Measurements from ENCODE around the gene ACAD9. TPM values are rescaled to one million over a fixed set of nuclear protein-coding genes. Genes with fewer than 3 reads are reported as not detected.

ACAD9 gene
- total RNA-seq, 1 donor from 2014 or later, result 60.6 TPM

DNA sequence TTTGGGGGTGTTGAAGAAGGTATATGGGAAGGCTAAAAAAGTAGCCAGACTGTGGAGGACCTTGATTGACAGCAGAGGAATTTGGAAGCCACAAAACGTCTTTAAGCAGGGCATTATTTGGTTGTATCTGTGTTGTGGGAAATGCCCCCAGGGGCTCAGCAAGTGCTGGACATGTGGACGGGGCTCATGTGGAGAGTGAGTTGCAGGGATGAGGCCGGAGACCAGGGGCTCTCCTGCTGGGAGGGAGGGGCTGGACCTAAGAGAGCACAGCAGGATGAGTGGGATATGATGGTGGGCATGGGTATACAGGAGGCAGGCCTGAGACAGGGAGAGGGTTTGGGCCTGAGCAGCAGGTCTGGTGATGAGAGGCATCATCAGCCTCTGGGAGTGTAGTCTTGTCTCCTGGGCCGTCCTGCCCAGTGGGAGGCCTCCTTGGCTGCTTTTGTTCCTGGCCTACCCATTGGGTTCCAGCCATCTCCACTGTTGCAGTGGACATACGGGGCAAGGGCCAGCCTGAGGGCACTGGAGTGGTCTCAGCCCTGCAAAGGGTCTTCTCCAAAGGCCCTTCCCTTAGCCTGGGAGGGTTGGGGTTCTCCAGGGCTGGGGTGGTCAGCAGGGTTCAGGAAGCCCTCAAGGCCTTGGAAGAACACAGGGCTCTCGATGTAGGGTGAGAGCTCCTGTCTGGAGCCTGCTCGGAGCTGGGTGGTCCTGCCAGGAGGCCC is 27.5 kb downstream of the ACAD9 start:
- peaks cover 6% of the 10 kb centered on the region for H3K36me3 Mint-ChIP-seq (ENCODE audit: low read depth)
- no peaks in the 10 kb centered on the region for H3K27me3 Mint-ChIP-seq (ENCODE audit: low read depth)
- no peak for DNase-seq (ENCODE audit: low read depth, low spot score)
- H3K4me3 Mint-ChIP-seq, result no peak overlapping the region
- no peaks in the 10 kb centered on the region for H3K4me1 Mint-ChIP-seq
- no peak overlapping the region for H3K27ac Mint-ChIP-seq (ENCODE audit: unreplicated experiment)
- no peaks in the 10 kb centered on the region for H3K9me3 Mint-ChIP-seq
- TF ChIP-seq, protein P1, sequence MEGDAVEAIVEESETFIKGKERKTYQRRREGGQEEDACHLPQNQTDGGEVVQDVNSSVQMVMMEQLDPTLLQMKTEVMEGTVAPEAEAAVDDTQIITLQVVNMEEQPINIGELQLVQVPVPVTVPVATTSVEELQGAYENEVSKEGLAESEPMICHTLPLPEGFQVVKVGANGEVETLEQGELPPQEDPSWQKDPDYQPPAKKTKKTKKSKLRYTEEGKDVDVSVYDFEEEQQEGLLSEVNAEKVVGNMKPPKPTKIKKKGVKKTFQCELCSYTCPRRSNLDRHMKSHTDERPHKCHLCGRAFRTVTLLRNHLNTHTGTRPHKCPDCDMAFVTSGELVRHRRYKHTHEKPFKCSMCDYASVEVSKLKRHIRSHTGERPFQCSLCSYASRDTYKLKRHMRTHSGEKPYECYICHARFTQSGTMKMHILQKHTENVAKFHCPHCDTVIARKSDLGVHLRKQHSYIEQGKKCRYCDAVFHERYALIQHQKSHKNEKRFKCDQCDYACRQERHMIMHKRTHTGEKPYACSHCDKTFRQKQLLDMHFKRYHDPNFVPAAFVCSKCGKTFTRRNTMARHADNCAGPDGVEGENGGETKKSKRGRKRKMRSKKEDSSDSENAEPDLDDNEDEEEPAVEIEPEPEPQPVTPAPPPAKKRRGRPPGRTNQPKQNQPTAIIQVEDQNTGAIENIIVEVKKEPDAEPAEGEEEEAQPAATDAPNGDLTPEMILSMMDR (conservative IDR thresholded peaks at IDR 0.05), result no peak

DNA sequence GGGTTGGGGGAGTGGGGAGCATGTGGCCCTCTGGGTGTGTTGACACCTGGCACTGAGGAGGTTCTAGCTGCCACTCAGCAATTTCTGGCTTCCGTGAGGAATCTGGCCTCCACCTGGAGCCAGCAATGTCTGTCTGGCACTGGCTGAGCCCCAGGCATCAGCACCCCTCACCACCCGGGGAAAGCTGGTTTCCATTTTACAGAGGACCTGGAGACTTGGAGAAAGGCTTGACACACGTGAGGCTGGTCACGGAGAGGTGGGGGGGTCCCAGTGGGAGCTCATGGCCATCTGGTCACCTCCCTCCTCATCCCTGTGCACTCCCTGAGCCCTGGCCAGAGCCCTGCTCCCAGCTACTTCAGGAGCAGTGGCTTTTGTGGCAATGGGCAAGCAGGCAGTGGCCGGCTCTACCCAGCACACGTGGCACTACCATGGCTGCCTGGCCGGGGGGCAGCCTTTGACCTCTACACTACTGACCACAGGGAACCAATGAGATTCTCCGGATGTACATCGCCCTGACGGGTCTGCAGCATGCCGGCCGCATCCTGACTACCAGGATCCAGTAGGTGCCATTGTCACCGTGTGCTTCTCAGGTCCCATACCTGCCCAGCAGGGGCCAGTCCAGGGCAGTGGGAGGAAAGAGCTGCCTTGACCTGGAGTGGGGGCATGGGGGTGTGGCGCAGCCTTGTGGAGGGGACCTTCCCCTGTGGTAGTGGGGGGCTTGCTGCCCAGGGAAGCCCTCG is 28.5 kb downstream of the ACAD9 start:
- peaks cover 10% of the 10 kb centered on the region for H3K36me3 Mint-ChIP-seq (ENCODE audit: low read depth)
- H3K4me1 Mint-ChIP-seq, result no peaks in the 10 kb centered on the region
- H3K27me3 Mint-ChIP-seq (ENCODE audit: low read depth), result no peaks in the 10 kb centered on the region
- no peaks in the 10 kb centered on the region for H3K9me3 Mint-ChIP-seq
- no peak overlapping the region for H3K27ac Mint-ChIP-seq (ENCODE audit: unreplicated experiment)
- no peak for DNase-seq (ENCODE audit: low read depth, low spot score)
- no peak overlapping the region for H3K4me3 Mint-ChIP-seq
- TF ChIP-seq, protein P1 (conservative IDR thresholded peaks at IDR 0.05), result no peak

DNA sequence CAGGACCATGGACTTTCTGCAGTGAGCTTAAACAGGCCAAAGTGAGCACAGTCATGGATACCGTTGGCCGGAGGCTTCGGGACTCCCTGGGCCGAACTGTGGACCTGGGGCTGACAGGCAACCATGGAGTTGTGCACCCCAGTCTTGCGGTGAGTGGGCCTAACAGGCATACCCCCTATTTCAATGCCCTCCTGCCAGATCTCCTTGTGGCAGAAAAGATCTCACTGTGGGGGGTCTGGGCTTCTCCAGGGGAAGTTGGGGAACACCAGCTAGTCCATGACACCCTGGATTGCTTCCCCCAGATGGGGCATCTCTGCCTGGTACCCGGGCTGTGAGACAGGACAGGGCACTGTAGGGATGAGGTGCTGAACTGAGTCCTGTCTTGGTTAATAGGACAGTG is 29.5 kb downstream of the ACAD9 start:
- H3K36me3 Mint-ChIP-seq (ENCODE audit: low read depth), result peaks cover 9% of the 10 kb centered on the region
- TF ChIP-seq, protein P1 (conservative IDR thresholded peaks at IDR 0.05), result no peak
- H3K4me3 Mint-ChIP-seq, result no peak overlapping the region

DNA sequence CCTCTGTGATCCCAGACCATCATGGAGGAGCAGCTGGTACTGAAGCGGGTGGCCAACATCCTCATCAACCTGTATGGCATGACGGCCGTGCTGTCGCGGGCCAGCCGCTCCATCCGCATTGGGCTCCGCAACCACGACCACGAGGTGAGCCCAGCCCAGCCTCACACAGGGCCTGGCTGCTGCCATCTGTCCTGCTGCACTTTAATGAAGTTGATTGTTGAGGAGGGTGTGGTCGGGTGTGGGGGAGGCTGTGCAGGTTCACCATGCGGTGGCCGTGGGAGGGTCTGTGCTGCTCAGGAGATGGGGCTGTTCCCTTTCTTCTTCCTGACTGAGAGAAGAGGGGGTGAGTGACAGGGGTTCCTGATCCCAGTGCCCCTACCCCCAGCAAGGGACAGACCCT is 30.6 kb downstream of the ACAD9 start:
- no peak overlapping the region for H3K4me3 Mint-ChIP-seq

More for the DNA sequence above, 29.5 kb downstream of the ACAD9 start:
- no peak for DNase-seq (ENCODE audit: low read depth, low spot score)
- Mint-ChIP-seq H3K27me3 (ENCODE audit: low read depth) (no peaks in the 10 kb centered on the region), H3K4me1 (no peaks in the 10 kb centered on the region), H3K27ac (ENCODE audit: unreplicated experiment) (no peak overlapping the region), H3K9me3 (no peaks in the 10 kb centered on the region)

DNA sequence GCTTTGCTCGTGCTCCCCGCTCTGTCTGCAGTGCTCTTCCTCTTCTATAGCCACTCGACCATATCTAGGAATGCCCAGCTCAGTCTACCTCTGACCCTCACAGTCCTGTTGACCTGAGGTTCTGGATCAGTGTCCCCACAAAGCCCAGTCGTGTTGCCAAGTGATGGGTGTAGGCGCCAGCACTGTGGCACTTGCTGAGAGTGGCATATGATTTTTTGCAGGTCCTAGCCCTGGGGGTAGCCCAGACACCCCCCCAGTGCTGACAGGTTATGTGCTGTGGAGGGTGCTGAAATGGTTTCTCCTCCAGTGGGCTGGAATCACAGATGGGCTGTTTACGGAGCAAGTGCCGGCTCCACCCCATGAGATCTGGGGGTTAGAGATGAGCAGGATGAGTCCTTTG is 32.5 kb downstream of the ACAD9 start:
- H3K27ac Mint-ChIP-seq (ENCODE audit: unreplicated experiment), result no peak overlapping the region
- H3K4me3 Mint-ChIP-seq, result no peak overlapping the region
- H3K27me3 Mint-ChIP-seq (ENCODE audit: low read depth), result no peaks in the 10 kb centered on the region
- H3K4me1 Mint-ChIP-seq, result no peaks in the 10 kb centered on the region
- TF ChIP-seq, protein P1 (conservative IDR thresholded peaks at IDR 0.05), result no peak
- H3K36me3 Mint-ChIP-seq (ENCODE audit: low read depth), result peaks cover 20% of the 10 kb centered on the region
- no peaks in the 10 kb centered on the region for H3K9me3 Mint-ChIP-seq
- DNase-seq (ENCODE audit: low read depth, low spot score), result no peak

More for the DNA sequence above, 30.6 kb downstream of the ACAD9 start:
- no peak overlapping the region for H3K27ac Mint-ChIP-seq (ENCODE audit: unreplicated experiment)
- peaks cover 4% of the 10 kb centered on the region for H3K36me3 Mint-ChIP-seq (ENCODE audit: low read depth)
- H3K9me3 Mint-ChIP-seq, result no peaks in the 10 kb centered on the region
- TF ChIP-seq, protein P1 (conservative IDR thresholded peaks at IDR 0.05), result no peak
- no peaks in the 10 kb centered on the region for H3K27me3 Mint-ChIP-seq (ENCODE audit: low read depth)
- no peak for DNase-seq (ENCODE audit: low read depth, low spot score)
- H3K4me1 Mint-ChIP-seq, result no peaks in the 10 kb centered on the region

All from neural crest cell (in vitro differentiated cells).